GM19351 (cell line): Measurements from ENCODE around the gene CAPNS1.
"Not testable (repeated sequence)": the region's sequence is repeated elsewhere in the genome, so short reads cannot be mapped to it uniquely, and the experiment has no call there.

Experiments
- ATAC-seq: cut with Tn5 transposase; IDR thresholded peaks from one replicate; pipeline ENCODE4 v1.9.1; 2021; ENCODE audit warnings: mild to moderate bottlenecking, moderate library complexity; ENCODE audit not compliant: unreplicated experiment

Gene CAPNS1

GRCh38 chr19:36149673-36150406 is 10.0 kb downstream of the CAPNS1 start:
- ATAC-seq: no peak

- ATAC-seq: no peak
These were observed 10.7 kb downstream of the CAPNS1 start for GRCh38 chr19:36150586-36150985.

GRCh38 chr19:36151144-36152018 is 11.5 kb downstream of the CAPNS1 start:
- no peak for ATAC-seq

GRCh38 chr19:36152019-36152351 is 12.1 kb downstream of the CAPNS1 start:
- no peak for ATAC-seq

GRCh38 chr19:36152352-36153091 is 12.7 kb downstream of the CAPNS1 start, which contains the start of gene COX7A1:
Gene COX7A1, minus strand, starts transcription at chr19:36152447. Its CDS starts 40 bp downstream, at chr19:36152407.
- ATAC-seq: no peak

GRCh38 chr19:36153126-36153525 is 13.3 kb downstream of the CAPNS1 start:
- no peak for ATAC-seq

GRCh38 chr19:36160821-36161596 is 21.1 kb downstream of the CAPNS1 start:
- no peak for ATAC-seq

GRCh38 chr19:36163813-36164212 is 23.9 kb downstream of the CAPNS1 start:
- no peak for ATAC-seq

GRCh38 chr19:36169084-36169760 is 29.4 kb downstream of the CAPNS1 start:
- no peak for ATAC-seq

- ATAC-seq: no peak
These were observed 33.0 kb downstream of the CAPNS1 start for GRCh38 chr19:36172852-36173251.

- ATAC-seq: not testable (repeated sequence)
These were observed 34.0 kb downstream of the CAPNS1 start for GRCh38 chr19:36173846-36174245.

GRCh38 chr19:36179077-36179476 is 39.2 kb downstream of the CAPNS1 start:
- ATAC-seq: not testable (repeated sequence)

GRCh38 chr19:36182612-36183244 is 42.9 kb downstream of the CAPNS1 start:
- ATAC-seq: no peak

GRCh38 chr19:36183245-36183628 is 43.4 kb downstream of the CAPNS1 start:
- no peak for ATAC-seq

- ATAC-seq: not testable (repeated sequence)
These were observed 46.9 kb downstream of the CAPNS1 start for GRCh38 chr19:36186722-36187121.

GRCh38 chr19:36196249-36196648 is 56.4 kb downstream of the CAPNS1 start:
- no peak for ATAC-seq

GRCh38 chr19:36198119-36198518 is 58.3 kb downstream of the CAPNS1 start:
- no peak for ATAC-seq
